Daoy (cell line): ENCODE measurements around the gene NARS2. TPM values are rescaled to one million over a fixed set of nuclear protein-coding genes. Genes with fewer than 3 reads are reported as not detected.
"Not testable (repeated sequence)": the region's sequence is repeated elsewhere in the genome, so short reads cannot be mapped to it uniquely, and the experiment has no call there.

ENCODE experiments used
- DNase-seq: peaks from one replicate; pipeline ENCODE4 v3.0.0-alpha.2; 2015; ENCODE audit warnings: low read depth
- total RNA-seq: library from RNA; depleted of rRNA; stranded (reverse); fragments of >200 nt; shearing (Covaris generic); gene quantifications from 2 replicates; pipeline ENCODE4 v1.2.3, GENCODE V29; 2014

The NARS2 gene
- total RNA-seq, 1 experiment from 2014 or later = 35.8 TPM

GRCh38 chr11:78547931-78548705 is 26.5 kb downstream of the NARS2 start:
- DNase-seq = no peak

- DNase-seq = no peak
Measured at GRCh38 chr11:78542007-78542406, 32.7 kb downstream of the NARS2 start.

GRCh38 chr11:78541537-78541936 is 33.1 kb downstream of the NARS2 start:
- no peak for DNase-seq

GRCh38 chr11:78540256-78540655 is 34.4 kb downstream of the NARS2 start:
- DNase-seq = no peak

GRCh38 chr11:78539506-78539905 is 35.2 kb downstream of the NARS2 start:
- DNase-seq = no peak

- DNase-seq = no peak
Measured at GRCh38 chr11:78536933-78537332, 37.7 kb downstream of the NARS2 start.

GRCh38 chr11:78535920-78536319 is 38.7 kb downstream of the NARS2 start:
- DNase-seq = no peak

- no peak for DNase-seq
Measured at GRCh38 chr11:78535027-78535426, 39.6 kb downstream of the NARS2 start.

- DNase-seq = no peak
Measured at GRCh38 chr11:78533399-78533798, 41.3 kb downstream of the NARS2 start.

GRCh38 chr11:78532991-78533390 is 41.7 kb downstream of the NARS2 start:
- no peak for DNase-seq

GRCh38 chr11:78526497-78527146 is 48.0 kb downstream of the NARS2 start:
- DNase-seq = no peak

- no peak for DNase-seq
Measured at GRCh38 chr11:78525720-78526119, 48.9 kb downstream of the NARS2 start.

- DNase-seq = no peak
Measured at GRCh38 chr11:78520230-78520629, 54.4 kb downstream of the NARS2 start.

GRCh38 chr11:78516281-78516680 is 58.4 kb downstream of the NARS2 start:
- no peak for DNase-seq

- no peak for DNase-seq
Measured at GRCh38 chr11:78514922-78515502, 59.7 kb downstream of the NARS2 start.

- not testable (repeated sequence) for DNase-seq
Measured at GRCh38 chr11:78513085-78513484, 61.6 kb downstream of the NARS2 start.

- DNase-seq = no peak
Measured at GRCh38 chr11:78510597-78510996, 64.1 kb downstream of the NARS2 start.

- DNase-seq = no peak
Measured at GRCh38 chr11:78510025-78510596, 64.6 kb downstream of the NARS2 start.

GRCh38 chr11:78504708-78505107 is 70.0 kb downstream of the NARS2 start:
- no peak for DNase-seq

GRCh38 chr11:78504181-78504580 is 70.5 kb downstream of the NARS2 start:
- no peak for DNase-seq

GRCh38 chr11:78499971-78500370 is 74.7 kb downstream of the NARS2 start:
- no peak for DNase-seq

- DNase-seq = no peak
Measured at GRCh38 chr11:78497293-78497692, 77.4 kb downstream of the NARS2 start.
